Measurements from ENCODE around the gene PRPS1.
"Not testable (repeated sequence)": the region's sequence is repeated elsewhere in the genome, so short reads cannot be mapped to it uniquely, and the experiment has no call there.

PRPS1 gene

DNA sequence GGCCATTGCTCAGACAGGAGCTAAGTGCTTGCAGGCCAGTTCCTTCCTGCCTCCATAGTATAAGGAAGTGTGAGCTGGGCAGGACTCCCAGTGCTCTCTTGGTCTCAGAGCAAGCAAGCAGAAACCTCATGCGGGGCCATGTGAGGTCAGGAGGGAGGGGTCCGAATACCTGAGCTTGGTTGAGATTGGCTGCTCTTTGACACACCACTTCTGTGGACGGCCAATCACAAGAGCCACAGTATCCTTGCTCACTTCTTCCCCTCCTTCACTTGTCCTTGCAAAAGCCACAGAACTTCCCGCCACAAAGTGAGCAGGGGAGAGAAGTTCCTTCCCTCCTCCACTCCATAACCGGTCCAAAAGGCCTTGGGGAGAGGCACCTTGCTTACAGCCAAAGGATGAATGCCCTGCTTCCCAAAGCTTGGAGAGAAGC, 56.7 kb downstream of the PRPS1 start:
- peaks cover 2% of the 10 kb centered on the region; the same call in 1 of the 2 replicates for H3K4me1 ChIP-seq (ENCODE audit: control insufficient read depth, insufficient read depth, low read length)
- no peak overlapping the region for H3K4me3 ChIP-seq (ENCODE audit: low read depth, low read length)
- H3K9ac ChIP-seq (ENCODE audit: low read length): no peak overlapping the region
- peaks cover 22% of the 10 kb centered on the region for H3K27me3 ChIP-seq (ENCODE audit: control insufficient read depth, insufficient read depth, low read length)
- H3K9me3 ChIP-seq (ENCODE audit: control insufficient read depth, insufficient read depth, low read depth, low read length): no peaks in the 10 kb centered on the region
- H3K36me3 ChIP-seq (ENCODE audit: control insufficient read depth, insufficient read depth, low read length): no peaks in the 10 kb centered on the region
- no peak overlapping the region for H3K27ac ChIP-seq (ENCODE audit: low read depth, low read length)

DNA sequence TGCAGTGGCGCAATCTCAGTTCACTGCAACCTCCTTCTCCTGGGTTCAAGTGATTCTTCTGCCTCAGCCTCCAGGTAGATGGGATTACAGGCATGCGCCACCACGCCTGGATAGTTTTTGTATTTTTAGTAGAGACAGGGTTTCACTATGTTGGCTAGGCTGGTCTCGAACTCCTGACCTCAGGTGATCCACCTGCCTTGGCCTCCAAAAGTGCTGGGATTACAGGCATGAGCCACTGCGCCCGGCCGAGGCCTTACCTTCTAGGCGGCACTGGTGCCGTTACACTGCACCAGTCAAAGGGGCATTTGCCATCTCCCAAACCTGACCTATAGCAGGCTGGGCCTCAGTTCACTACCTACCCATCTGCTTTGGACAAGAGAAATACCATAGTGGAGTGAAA, 57.3 kb downstream of the PRPS1 start:
- not testable (repeated sequence) for H3K4me1 ChIP-seq (ENCODE audit: control insufficient read depth, insufficient read depth, low read length); H3K4me3 ChIP-seq (ENCODE audit: low read depth, low read length); H3K9ac ChIP-seq (ENCODE audit: low read length); H3K36me3 ChIP-seq (ENCODE audit: control insufficient read depth, insufficient read depth, low read length); H3K27ac ChIP-seq (ENCODE audit: low read depth, low read length); H3K9me3 ChIP-seq (ENCODE audit: control insufficient read depth, insufficient read depth, low read depth, low read length)
- peaks cover 16% of the 10 kb centered on the region for H3K27me3 ChIP-seq (ENCODE audit: control insufficient read depth, insufficient read depth, low read length)

DNA sequence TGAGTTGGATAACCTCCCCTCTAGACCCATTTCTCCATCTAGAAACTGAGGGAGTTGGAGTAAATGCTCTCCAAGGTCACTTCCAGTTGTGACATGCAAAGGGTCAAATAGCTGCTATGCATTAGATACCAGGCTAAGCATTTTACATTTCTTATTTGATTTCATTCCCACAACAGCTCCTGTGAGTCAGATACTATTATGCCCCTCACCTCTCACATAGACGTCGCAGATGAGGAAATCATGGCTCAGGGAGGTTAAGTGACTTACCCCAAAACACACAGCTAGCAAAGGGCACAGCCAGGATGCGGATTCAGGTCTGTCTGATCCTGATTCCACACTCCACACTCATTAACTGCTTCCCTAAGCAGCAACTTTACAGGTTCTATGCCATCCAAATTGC, 57.7 kb downstream of the PRPS1 start:
- no peak overlapping the region for H3K4me3 ChIP-seq (ENCODE audit: low read depth, low read length)
- H3K27me3 ChIP-seq (ENCODE audit: control insufficient read depth, insufficient read depth, low read length): peaks cover 12% of the 10 kb centered on the region
- no peak overlapping the region for H3K27ac ChIP-seq (ENCODE audit: low read depth, low read length)
- H3K36me3 ChIP-seq (ENCODE audit: control insufficient read depth, insufficient read depth, low read length): no peaks in the 10 kb centered on the region
- H3K9ac ChIP-seq (ENCODE audit: low read length): no peak overlapping the region
- no peaks in the 10 kb centered on the region for H3K9me3 ChIP-seq (ENCODE audit: control insufficient read depth, insufficient read depth, low read depth, low read length)
- peaks cover 2% of the 10 kb centered on the region; the same call in 1 of the 2 replicates for H3K4me1 ChIP-seq (ENCODE audit: control insufficient read depth, insufficient read depth, low read length)

DNA sequence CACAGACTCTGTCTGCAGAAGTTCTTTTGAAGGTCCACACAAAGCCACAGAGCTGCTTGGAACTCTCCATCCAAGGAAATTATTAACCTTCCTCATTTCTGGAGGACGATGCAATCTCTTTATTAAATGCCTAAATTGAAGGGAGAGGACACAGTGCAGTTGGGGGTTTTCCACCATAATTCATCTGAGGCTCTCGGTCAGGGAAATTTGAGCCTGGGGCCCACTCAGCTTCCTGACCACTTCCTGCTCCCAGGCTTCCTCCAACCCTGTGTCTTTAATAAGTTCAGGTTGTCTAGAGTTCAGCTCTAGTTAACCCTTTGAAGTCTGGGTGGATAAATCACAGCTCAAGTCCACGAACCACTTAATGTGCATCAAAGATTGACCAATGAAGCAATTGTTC, 58.5 kb downstream of the PRPS1 start:
- Histone ChIP-seq H3K4me1 (ENCODE audit: control insufficient read depth, insufficient read depth, low read length) (peaks cover 2% of the 10 kb centered on the region; the same call in 1 of the 2 replicates), H3K9ac (ENCODE audit: low read length) (no peak overlapping the region), H3K9me3 (ENCODE audit: control insufficient read depth, insufficient read depth, low read depth, low read length) (no peaks in the 10 kb centered on the region), H3K36me3 (ENCODE audit: control insufficient read depth, insufficient read depth, low read length) (no peaks in the 10 kb centered on the region), H3K27ac (ENCODE audit: low read depth, low read length) (no peak overlapping the region), H3K4me3 (ENCODE audit: low read depth, low read length) (no peak overlapping the region), H3K27me3 (ENCODE audit: control insufficient read depth, insufficient read depth, low read length) (peaks cover 9% of the 10 kb centered on the region; the same call in 1 of the 2 replicates)

DNA sequence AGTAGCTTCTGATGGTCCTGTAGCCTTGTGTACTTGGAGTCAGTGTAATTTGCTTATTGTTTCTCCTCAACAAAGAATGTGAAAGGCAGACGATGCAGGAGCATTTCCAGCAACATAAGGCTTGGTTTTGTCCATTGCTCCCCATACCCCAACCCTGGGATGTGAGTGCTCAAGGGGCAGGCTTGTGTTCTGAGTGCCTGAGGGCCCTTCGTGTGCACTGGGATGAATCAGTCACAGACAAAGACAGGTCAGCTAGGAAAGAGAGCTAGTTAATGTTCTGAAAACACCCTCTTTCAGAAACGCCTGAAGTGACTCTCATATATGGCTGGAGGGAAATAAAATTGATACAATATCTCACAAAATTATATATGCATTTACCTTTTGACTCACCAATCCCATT, 59.1 kb downstream of the PRPS1 start:
- no peak overlapping the region for H3K27ac ChIP-seq (ENCODE audit: low read depth, low read length)
- peaks cover 3% of the 10 kb centered on the region; the same call in 1 of the 2 replicates for H3K27me3 ChIP-seq (ENCODE audit: control insufficient read depth, insufficient read depth, low read length)
- peaks cover 2% of the 10 kb centered on the region; the same call in 1 of the 2 replicates for H3K4me1 ChIP-seq (ENCODE audit: control insufficient read depth, insufficient read depth, low read length)
- H3K9me3 ChIP-seq (ENCODE audit: control insufficient read depth, insufficient read depth, low read depth, low read length): no peaks in the 10 kb centered on the region
- no peak overlapping the region for H3K4me3 ChIP-seq (ENCODE audit: low read depth, low read length)
- no peak overlapping the region for H3K9ac ChIP-seq (ENCODE audit: low read length)
- no peaks in the 10 kb centered on the region for H3K36me3 ChIP-seq (ENCODE audit: control insufficient read depth, insufficient read depth, low read length)

DNA sequence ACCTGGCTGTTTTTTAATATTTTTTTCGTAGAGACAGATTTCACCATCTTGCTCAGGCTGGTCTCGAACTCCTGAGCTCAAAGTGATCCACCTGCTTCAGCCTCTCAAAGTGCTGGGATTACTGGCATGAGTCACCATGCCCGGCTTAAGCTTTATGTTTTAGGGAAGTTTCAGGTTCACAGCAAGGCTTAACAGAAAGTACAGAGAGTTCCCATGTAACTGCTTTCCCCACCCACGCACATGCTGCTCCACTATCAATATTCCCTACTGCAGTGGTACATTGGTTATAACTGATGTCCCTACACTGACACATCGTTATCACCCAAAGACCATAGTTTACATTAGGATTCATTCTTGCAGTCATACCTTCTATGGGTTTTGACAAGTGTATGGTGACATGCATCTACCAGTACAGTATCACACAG, 62.7 kb downstream of the PRPS1 start:
- Histone ChIP-seq H3K36me3 (ENCODE audit: control insufficient read depth, insufficient read depth, low read length) (no peaks in the 10 kb centered on the region), H3K27ac (ENCODE audit: low read depth, low read length) (no peak overlapping the region), H3K4me1 (ENCODE audit: control insufficient read depth, insufficient read depth, low read length) (no peaks in the 10 kb centered on the region), H3K4me3 (ENCODE audit: low read depth, low read length) (no peak overlapping the region), H3K9ac (ENCODE audit: low read length) (no peak overlapping the region), H3K9me3 (ENCODE audit: control insufficient read depth, insufficient read depth, low read depth, low read length) (no peaks in the 10 kb centered on the region), H3K27me3 (ENCODE audit: control insufficient read depth, insufficient read depth, low read length) (no peaks in the 10 kb centered on the region; the same call in 1 of the 2 replicates)

DNA sequence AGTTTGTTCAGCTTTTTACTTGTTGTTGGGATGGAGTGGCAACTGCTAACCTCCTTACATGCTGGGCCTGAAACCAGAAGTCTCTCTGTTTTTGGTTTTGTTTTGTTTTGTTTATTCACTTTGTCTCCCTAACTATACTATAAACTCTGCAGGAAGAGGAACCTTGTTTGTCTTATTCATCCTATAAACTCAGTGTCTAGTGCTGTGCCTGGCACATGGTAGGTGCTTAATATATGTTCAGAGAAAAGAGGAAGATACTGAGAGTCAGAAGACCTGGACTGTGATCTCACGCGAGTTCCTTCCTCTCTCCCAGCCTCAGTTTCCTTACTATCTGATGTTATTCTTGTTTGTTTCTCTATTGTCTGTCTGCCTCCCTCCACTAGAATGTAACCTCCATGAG, 71.3 kb downstream of the PRPS1 start:
- H3K9me3 ChIP-seq (ENCODE audit: control insufficient read depth, insufficient read depth, low read depth, low read length): no peaks in the 10 kb centered on the region
- H3K4me3 ChIP-seq (ENCODE audit: low read depth, low read length): no peak overlapping the region
- H3K4me1 ChIP-seq (ENCODE audit: control insufficient read depth, insufficient read depth, low read length): peaks cover 17% of the 10 kb centered on the region
- no peak overlapping the region for H3K27ac ChIP-seq (ENCODE audit: low read depth, low read length)
- H3K27me3 ChIP-seq (ENCODE audit: control insufficient read depth, insufficient read depth, low read length): peaks cover 2% of the 10 kb centered on the region; the same call in 1 of the 2 replicates
- H3K9ac ChIP-seq (ENCODE audit: low read length): no peak overlapping the region
- H3K36me3 ChIP-seq (ENCODE audit: control insufficient read depth, insufficient read depth, low read length): no peaks in the 10 kb centered on the region

DNA sequence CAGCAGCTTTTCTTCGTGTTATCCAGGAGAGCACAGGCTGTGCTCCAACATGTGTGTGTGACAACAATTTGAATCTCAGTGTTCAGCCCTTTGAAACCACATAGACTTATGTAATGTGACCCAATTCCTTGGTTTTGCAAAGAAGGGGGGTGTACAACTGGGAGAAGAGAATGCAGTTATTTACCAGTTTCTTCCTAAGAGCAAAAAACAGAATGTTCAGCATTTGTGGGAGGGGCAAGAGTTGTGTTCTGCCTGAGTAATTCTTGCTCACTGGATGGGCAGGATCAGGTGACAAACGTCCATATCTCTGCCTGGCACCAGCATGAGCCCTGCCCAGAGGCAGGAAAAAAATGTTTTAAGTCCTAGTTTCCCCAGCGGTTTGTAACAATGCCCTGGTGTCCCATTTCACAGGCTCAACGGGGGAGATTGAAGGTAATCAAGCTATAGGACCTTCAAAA, 72.0 kb downstream of the PRPS1 start:
- H3K36me3 ChIP-seq (ENCODE audit: control insufficient read depth, insufficient read depth, low read length): no peaks in the 10 kb centered on the region
- no peaks in the 10 kb centered on the region for H3K9me3 ChIP-seq (ENCODE audit: control insufficient read depth, insufficient read depth, low read depth, low read length)
- H3K9ac ChIP-seq (ENCODE audit: low read length): no peak overlapping the region
- H3K27ac ChIP-seq (ENCODE audit: low read depth, low read length): no peak overlapping the region
- peaks cover 17% of the 10 kb centered on the region for H3K4me1 ChIP-seq (ENCODE audit: control insufficient read depth, insufficient read depth, low read length)
- H3K4me3 ChIP-seq (ENCODE audit: low read depth, low read length): no peak overlapping the region
- H3K27me3 ChIP-seq (ENCODE audit: control insufficient read depth, insufficient read depth, low read length): peaks cover 2% of the 10 kb centered on the region; the same call in 1 of the 2 replicates

Data from HUES6 (cell line).